Measurements from ENCODE around the gene STPG1.

DNA sequence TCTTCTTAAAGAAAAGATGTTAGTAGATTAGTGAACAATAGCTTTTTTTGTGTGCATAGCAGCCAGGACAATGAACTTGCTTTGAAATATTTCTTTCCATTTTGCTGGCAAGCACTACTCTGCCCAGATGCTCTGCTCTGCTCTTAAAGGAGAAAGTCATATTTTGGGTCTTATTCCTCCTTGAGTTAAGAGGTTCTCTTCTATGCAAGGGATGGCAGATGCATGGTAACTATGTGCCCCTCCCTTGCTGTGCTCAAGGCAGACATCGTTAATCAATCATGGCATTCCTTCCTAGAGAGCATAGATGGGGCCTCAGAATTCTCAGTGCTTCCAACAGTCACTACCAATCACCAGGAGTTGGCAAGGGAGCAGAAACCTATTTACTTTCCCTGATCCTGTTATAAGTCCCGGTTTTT, 29.7 kb upstream of the STPG1 start:
- TF ChIP-seq POLR2AphosphoS5 (IDR thresholded peaks at IDR 0.05) (no peak), POLR2A (IDR thresholded peaks at IDR 0.05) (no peak)
- TF ChIP-seq, protein P1, sequence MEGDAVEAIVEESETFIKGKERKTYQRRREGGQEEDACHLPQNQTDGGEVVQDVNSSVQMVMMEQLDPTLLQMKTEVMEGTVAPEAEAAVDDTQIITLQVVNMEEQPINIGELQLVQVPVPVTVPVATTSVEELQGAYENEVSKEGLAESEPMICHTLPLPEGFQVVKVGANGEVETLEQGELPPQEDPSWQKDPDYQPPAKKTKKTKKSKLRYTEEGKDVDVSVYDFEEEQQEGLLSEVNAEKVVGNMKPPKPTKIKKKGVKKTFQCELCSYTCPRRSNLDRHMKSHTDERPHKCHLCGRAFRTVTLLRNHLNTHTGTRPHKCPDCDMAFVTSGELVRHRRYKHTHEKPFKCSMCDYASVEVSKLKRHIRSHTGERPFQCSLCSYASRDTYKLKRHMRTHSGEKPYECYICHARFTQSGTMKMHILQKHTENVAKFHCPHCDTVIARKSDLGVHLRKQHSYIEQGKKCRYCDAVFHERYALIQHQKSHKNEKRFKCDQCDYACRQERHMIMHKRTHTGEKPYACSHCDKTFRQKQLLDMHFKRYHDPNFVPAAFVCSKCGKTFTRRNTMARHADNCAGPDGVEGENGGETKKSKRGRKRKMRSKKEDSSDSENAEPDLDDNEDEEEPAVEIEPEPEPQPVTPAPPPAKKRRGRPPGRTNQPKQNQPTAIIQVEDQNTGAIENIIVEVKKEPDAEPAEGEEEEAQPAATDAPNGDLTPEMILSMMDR (IDR thresholded peaks at IDR 0.05): no peak
